ENCODE measurements around the gene NEURL1.
"Not testable (repeated sequence)": the region's sequence is repeated elsewhere in the genome, so short reads cannot be mapped to it uniquely, and the experiment has no call there.

Gene NEURL1

GRCh38 chr10:103519798-103520197 lies 26.3 kb downstream of the NEURL1 start:
- DNase-seq, result no peak

GRCh38 chr10:103522006-103522405 lies 28.5 kb downstream of the NEURL1 start:
- DNase-seq, result not testable (repeated sequence)

- DNase-seq, result no peak
These were observed 30.2 kb downstream of the NEURL1 start for GRCh38 chr10:103523683-103524082.

GRCh38 chr10:103525901-103526300 lies 32.4 kb downstream of the NEURL1 start:
- DNase-seq, result no peak

GRCh38 chr10:103527476-103527875 lies 34.0 kb downstream of the NEURL1 start:
- DNase-seq, result peak; percentile 51

GRCh38 chr10:103528549-103528948 lies 35.0 kb downstream of the NEURL1 start:
- DNase-seq, result no peak

- no peak for DNase-seq
These were observed 36.0 kb downstream of the NEURL1 start for GRCh38 chr10:103529539-103529938.

GRCh38 chr10:103533827-103534226 lies 40.3 kb downstream of the NEURL1 start:
- DNase-seq, result no peak

GRCh38 chr10:103534621-103535498 lies 41.4 kb downstream of the NEURL1 start:
- DNase-seq, result no peak

GRCh38 chr10:103535595-103535994 lies 42.1 kb downstream of the NEURL1 start:
- DNase-seq, result no peak

GRCh38 chr10:103539751-103540150 lies 46.2 kb downstream of the NEURL1 start:
- DNase-seq, result no peak

- no peak for DNase-seq
These were observed 47.2 kb downstream of the NEURL1 start for GRCh38 chr10:103540722-103541121.

- no peak for DNase-seq
These were observed 48.1 kb downstream of the NEURL1 start for GRCh38 chr10:103541616-103542015.

- DNase-seq, result no peak
These were observed 49.5 kb downstream of the NEURL1 start for GRCh38 chr10:103542764-103543616.

- DNase-seq, result no peak
These were observed 50.4 kb downstream of the NEURL1 start for GRCh38 chr10:103543617-103544525.

GRCh38 chr10:103544657-103545310 lies 51.3 kb downstream of the NEURL1 start:
- DNase-seq, result no peak

GRCh38 chr10:103545366-103545765 lies 51.9 kb downstream of the NEURL1 start:
- DNase-seq, result no peak

GRCh38 chr10:103545771-103546281 lies 52.3 kb downstream of the NEURL1 start:
- no peak for DNase-seq

GRCh38 chr10:103546401-103546800 lies 52.9 kb downstream of the NEURL1 start:
- DNase-seq, result no peak

- no peak for DNase-seq
These were observed 54.0 kb downstream of the NEURL1 start for GRCh38 chr10:103547391-103547946.

GRCh38 chr10:103548006-103548405 lies 54.5 kb downstream of the NEURL1 start:
- DNase-seq, result no peak

Measured in T1000 (cell line).